Liver (tissue), 3 donors: ENCODE data around the gene SCN2B.

Experiments
- CTCF ChIP-seq: fragments of 150-350 bp; IDR thresholded peaks from 2 replicates; pipeline ENCODE4 v1.5.1; 2017; ENCODE audit warnings: improper control_type of control experiment, low read depth, low read length; ENCODE audit not compliant: missing input control
- JUND ChIP-seq, 2 donors: IDR thresholded peaks; 2 replicates each; pipeline ENCODE4 v1.6.1; 2016; ENCODE audit warnings: antibody characterized with exemption in 2 of 2
- donor health status: healthy.
- donor health status: healthy.

GRCh38 chr11:118215765-118216164, 39.3 kb upstream of the SCN2B start:
- TF ChIP-seq CTCF: no peak
- TF ChIP-seq JUND (IDR thresholded peaks at IDR 0.05): no peak
